ENCODE measurements around the gene PHPT1.

PHPT1 gene

GRCh38 chr9:136886610-136887597 lies 37.7 kb downstream of the PHPT1 start:
- DNase-seq (ENCODE audit: low read depth): no peak
- H3K4me3 ChIP-seq (ENCODE audit: low read length): peak overlapping the region; percentile 66
- TF ChIP-seq CTCF (conservative IDR thresholded peaks at IDR 0.05; ENCODE audit: low read depth, low read length): no peak

GRCh38 chr9:136888454-136888853 lies 39.2 kb downstream of the PHPT1 start:
- TF ChIP-seq CTCF (conservative IDR thresholded peaks at IDR 0.05; ENCODE audit: low read depth, low read length): no peak
- no peak for DNase-seq (ENCODE audit: low read depth)
- no peak overlapping the region for H3K4me3 ChIP-seq (ENCODE audit: low read length)

GRCh38 chr9:136889858-136890257 lies 40.6 kb downstream of the PHPT1 start:
- no peak overlapping the region for H3K4me3 ChIP-seq (ENCODE audit: low read length)
- DNase-seq (ENCODE audit: low read depth): no peak
- no peak for TF ChIP-seq CTCF (conservative IDR thresholded peaks at IDR 0.05; ENCODE audit: low read depth, low read length)

GRCh38 chr9:136890661-136891060 lies 41.5 kb downstream of the PHPT1 start:
- no peak for TF ChIP-seq CTCF (conservative IDR thresholded peaks at IDR 0.05; ENCODE audit: low read depth, low read length)

GRCh38 chr9:136896027-136896426 lies 46.8 kb downstream of the PHPT1 start:
- no peak for TF ChIP-seq CTCF (conservative IDR thresholded peaks at IDR 0.05; ENCODE audit: low read depth, low read length)
- DNase-seq (ENCODE audit: low read depth): no peak

More at GRCh38 chr9:136890661-136891060, 41.5 kb downstream of the PHPT1 start:
- no peak overlapping the region for H3K4me3 ChIP-seq (ENCODE audit: low read length)
- DNase-seq (ENCODE audit: low read depth): no peak

GRCh38 chr9:136898483-136899100 lies 49.4 kb downstream of the PHPT1 start:
- TF ChIP-seq CTCF (conservative IDR thresholded peaks at IDR 0.05; ENCODE audit: low read depth, low read length): no peak
- no peak overlapping the region for H3K4me3 ChIP-seq (ENCODE audit: low read length)
- DNase-seq (ENCODE audit: low read depth): no peak

More at GRCh38 chr9:136896027-136896426, 46.8 kb downstream of the PHPT1 start:
- no peak overlapping the region for H3K4me3 ChIP-seq (ENCODE audit: low read length)
